ENCODE measurements around the gene RPRML. TPM values are rescaled to one million over a fixed set of nuclear protein-coding genes. Genes with fewer than 3 reads are reported as not detected.
"Not testable (repeated sequence)": the region's sequence is repeated elsewhere in the genome, so short reads cannot be mapped to it uniquely, and the experiment has no call there.

RPRML gene
- polyA plus RNA-seq (2012; ENCODE audit: missing spikeins), result not detected

- DNase-seq (ENCODE audit: insufficient read length) (no peak), FAIRE-seq (no peak)
- TF ChIP-seq POLR2A (IDR thresholded peaks at IDR 0.05; ENCODE audit: low read depth, low read length) (no peak), POLR2AphosphoS5 (IDR thresholded peaks at IDR 0.05; ENCODE audit: low read depth, low read length) (no peak), TAF1 (IDR thresholded peaks at IDR 0.05; ENCODE audit: borderline replicate concordance, low read depth, low read length) (no peak)
Observed at GRCh38 chr17:46979147-46979863, at the start of gene RPRML. RPRML (minus strand) TSS chr17:46979253; CDS start chr17:46979007, 246 bp downstream.

GRCh38 chr17:47016966-47017365 lies 37.9 kb upstream of the RPRML start:
- DNase-seq (ENCODE audit: insufficient read length); FAIRE-seq: not testable (repeated sequence)

GRCh38 chr17:47013341-47013740 lies 34.3 kb upstream of the RPRML start:
- FAIRE-seq, result no peak
- TF ChIP-seq POLR2AphosphoS5 (IDR thresholded peaks at IDR 0.05; ENCODE audit: low read depth, low read length) (no peak), TAF1 (IDR thresholded peaks at IDR 0.05; ENCODE audit: borderline replicate concordance, low read depth, low read length) (no peak), POLR2A (IDR thresholded peaks at IDR 0.05; ENCODE audit: low read depth, low read length) (no peak)

GRCh38 chr17:47012457-47012856 lies 33.4 kb upstream of the RPRML start:
- no peak for TF ChIP-seq POLR2A (IDR thresholded peaks at IDR 0.05; ENCODE audit: low read depth, low read length)
- TF ChIP-seq TAF1 (IDR thresholded peaks at IDR 0.05; ENCODE audit: borderline replicate concordance, low read depth, low read length), result no peak
- no peak for TF ChIP-seq POLR2AphosphoS5 (IDR thresholded peaks at IDR 0.05; ENCODE audit: low read depth, low read length)
- DNase-seq (ENCODE audit: insufficient read length) (no peak), FAIRE-seq (no peak)

More at GRCh38 chr17:47013341-47013740, 34.3 kb upstream of the RPRML start:
- no peak for DNase-seq (ENCODE audit: insufficient read length)

- FAIRE-seq (no peak), DNase-seq (ENCODE audit: insufficient read length) (no peak)
- TF ChIP-seq POLR2AphosphoS5 (IDR thresholded peaks at IDR 0.05; ENCODE audit: low read depth, low read length), result no peak
Observed at GRCh38 chr17:47009759-47010594, 30.9 kb upstream of the RPRML start.

GRCh38 chr17:47004906-47005305 lies 25.9 kb upstream of the RPRML start:
- TF ChIP-seq TAF1 (IDR thresholded peaks at IDR 0.05; ENCODE audit: borderline replicate concordance, low read depth, low read length), result no peak
- no peak for TF ChIP-seq POLR2AphosphoS5 (IDR thresholded peaks at IDR 0.05; ENCODE audit: low read depth, low read length)
- TF ChIP-seq POLR2A (IDR thresholded peaks at IDR 0.05; ENCODE audit: low read depth, low read length), result no peak
- FAIRE-seq, result no peak
- DNase-seq (ENCODE audit: insufficient read length), result no peak

- FAIRE-seq; DNase-seq (ENCODE audit: insufficient read length): not testable (repeated sequence)
Observed at GRCh38 chr17:47003864-47004263, 24.8 kb upstream of the RPRML start.

- DNase-seq (ENCODE audit: insufficient read length) (no peak), FAIRE-seq (no peak)
- TF ChIP-seq TAF1 (IDR thresholded peaks at IDR 0.05; ENCODE audit: borderline replicate concordance, low read depth, low read length) (no peak), POLR2A (IDR thresholded peaks at IDR 0.05; ENCODE audit: low read depth, low read length) (no peak), POLR2AphosphoS5 (IDR thresholded peaks at IDR 0.05; ENCODE audit: low read depth, low read length) (no peak)
Observed at GRCh38 chr17:46995841-46996571, 17.0 kb upstream of the RPRML start.

GRCh38 chr17:46994993-46995392 lies 15.9 kb upstream of the RPRML start:
- FAIRE-seq (no peak), DNase-seq (ENCODE audit: insufficient read length) (no peak)
- no peak for TF ChIP-seq POLR2AphosphoS5 (IDR thresholded peaks at IDR 0.05; ENCODE audit: low read depth, low read length)
- TF ChIP-seq POLR2A (IDR thresholded peaks at IDR 0.05; ENCODE audit: low read depth, low read length), result no peak
- no peak for TF ChIP-seq TAF1 (IDR thresholded peaks at IDR 0.05; ENCODE audit: borderline replicate concordance, low read depth, low read length)

- TF ChIP-seq POLR2AphosphoS5 (IDR thresholded peaks at IDR 0.05; ENCODE audit: low read depth, low read length) (no peak), POLR2A (IDR thresholded peaks at IDR 0.05; ENCODE audit: low read depth, low read length) (no peak), TAF1 (IDR thresholded peaks at IDR 0.05; ENCODE audit: borderline replicate concordance, low read depth, low read length) (no peak)
- DNase-seq (ENCODE audit: insufficient read length), result no peak
- no peak for FAIRE-seq
Observed at GRCh38 chr17:46991617-46992016, 12.6 kb upstream of the RPRML start.

- TF ChIP-seq POLR2AphosphoS5 (IDR thresholded peaks at IDR 0.05; ENCODE audit: low read depth, low read length) (no peak), TAF1 (IDR thresholded peaks at IDR 0.05; ENCODE audit: borderline replicate concordance, low read depth, low read length) (no peak), POLR2A (IDR thresholded peaks at IDR 0.05; ENCODE audit: low read depth, low read length) (no peak)
- DNase-seq (ENCODE audit: insufficient read length) (no peak), FAIRE-seq (no peak)
Observed at GRCh38 chr17:46989637-46990431, 10.8 kb upstream of the RPRML start.

GRCh38 chr17:46987927-46988326 lies 8.9 kb upstream of the RPRML start:
- FAIRE-seq; DNase-seq (ENCODE audit: insufficient read length): not testable (repeated sequence)
